SJSA1 (cell line): ENCODE measurements around the gene PON1. TPM values are rescaled to one million over a fixed set of nuclear protein-coding genes. Genes with fewer than 3 reads are reported as not detected.

ENCODE experiments used
- DNase-seq, 2 experiments: peaks; one replicate each; pipeline ENCODE4 v3.0.0-alpha.2; 2015 to 2020; ENCODE audit warnings: low spot score in 2 of 2, low read depth in 1 of 2
- H3K27ac ChIP-seq: fragments of 250-450 bp; sonication (Bioruptor Pico); 2 replicates; pipeline ENCODE4 v1.5.1; 2020; ENCODE audit warnings: mild to moderate bottlenecking, moderate library complexity
- H3K27me3 ChIP-seq: fragments of 250-450 bp; sonication (Bioruptor Pico); replicated peaks from 2 replicates; pipeline ENCODE4 v1.5.1; 2020; ENCODE audit warnings: mild to moderate bottlenecking, moderate library complexity
- H3K36me3 ChIP-seq: fragments of 250-450 bp; sonication (Bioruptor Pico); 2 replicates; pipeline ENCODE4 v1.5.1; 2020; ENCODE audit warnings: mild to moderate bottlenecking
- H3K4me1 ChIP-seq: fragments of 250-450 bp; sonication (Bioruptor Pico); replicated peaks from 2 replicates; pipeline ENCODE4 v1.6.1; 2021; ENCODE audit warnings: mild to moderate bottlenecking
- H3K4me3 ChIP-seq: fragments of 250-450 bp; sonication (Bioruptor Pico); 2 replicates; pipeline ENCODE4 v1.5.1; 2020; ENCODE audit warnings: mild to moderate bottlenecking
- H3K9me3 ChIP-seq: fragments of 250-450 bp; sonication (Bioruptor Pico); replicated peaks from 2 replicates; pipeline ENCODE4 v1.5.1; 2020; ENCODE audit warnings: mild to moderate bottlenecking
- total RNA-seq: library from RNA; depleted of rRNA; stranded (reverse); fragments of >200 nt; shearing (Covaris generic); gene quantifications from 2 replicates; pipeline ENCODE4 v1.2.3, GENCODE V29; 2014

The PON1 gene
- total RNA-seq, 1 experiment from 2014 or later, result not detected

DNA sequence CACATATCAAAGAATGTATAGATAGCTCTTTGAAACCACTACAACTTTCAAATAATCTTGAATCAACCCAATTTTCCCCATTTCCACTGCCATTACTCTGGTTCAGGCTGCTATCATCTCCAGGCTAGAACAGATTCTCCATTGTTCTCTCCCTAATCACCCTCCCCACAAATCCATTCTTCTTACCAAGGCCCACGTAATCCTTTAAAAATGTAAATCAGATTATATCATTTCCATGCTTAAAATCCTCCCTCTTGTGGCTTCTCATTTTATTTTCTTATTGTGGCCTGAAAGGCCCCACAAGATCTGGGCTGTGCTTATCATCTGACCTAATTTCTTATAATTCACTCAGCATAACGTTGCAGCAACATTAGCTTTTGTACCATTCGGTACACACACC lies 3.0 kb upstream of the PON1 start:
- Histone ChIP-seq H3K4me3 (no peak overlapping the region), H3K27me3 (no peaks in the 10 kb centered on the region), H3K27ac (no peak overlapping the region), H3K4me1 (no peaks in the 10 kb centered on the region), H3K9me3 (no peaks in the 10 kb centered on the region), H3K36me3 (no peaks in the 10 kb centered on the region)
- DNase-seq, result no peak

DNA sequence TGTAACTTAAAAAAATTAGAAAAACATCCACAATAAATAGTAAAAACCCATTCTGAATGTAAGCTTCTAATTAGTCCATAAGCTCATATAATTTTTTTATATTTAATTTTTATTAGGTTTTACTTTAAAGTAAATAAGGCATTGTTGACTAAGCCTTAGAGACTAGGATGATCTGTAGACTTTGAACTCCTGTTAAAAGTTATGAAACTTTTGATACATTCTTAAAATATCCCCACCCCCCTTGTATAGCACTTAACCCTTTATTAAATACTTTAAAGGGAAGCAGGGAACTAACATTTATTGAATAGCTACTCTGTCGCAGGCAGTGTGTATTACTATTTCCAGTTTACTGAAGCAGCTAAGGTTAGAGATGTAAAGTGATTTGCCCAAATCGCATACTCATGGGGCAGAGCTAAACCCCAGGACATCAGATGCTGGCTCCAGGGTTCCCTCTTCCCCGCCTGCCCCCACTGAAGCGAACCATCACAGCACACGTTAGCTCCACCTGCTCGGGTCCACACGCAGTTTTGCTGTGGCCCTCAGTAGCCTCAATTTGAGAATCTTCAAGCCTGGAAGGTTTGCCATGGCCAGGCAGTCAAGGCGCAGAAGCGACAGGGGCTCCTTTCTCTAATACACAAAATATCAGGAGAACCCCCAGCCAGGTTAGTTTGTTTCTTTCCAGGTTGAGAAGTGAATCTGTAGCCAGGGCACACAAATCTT lies 762 bp downstream of the PON1 start:
- H3K27me3 ChIP-seq, result no peaks in the 10 kb centered on the region
- H3K9me3 ChIP-seq, result no peaks in the 10 kb centered on the region
- H3K27ac ChIP-seq, result no peak overlapping the region
- DNase-seq, result no peak
- no peaks in the 10 kb centered on the region for H3K36me3 ChIP-seq
- no peaks in the 10 kb centered on the region for H3K4me1 ChIP-seq
- H3K4me3 ChIP-seq, result no peak overlapping the region

DNA sequence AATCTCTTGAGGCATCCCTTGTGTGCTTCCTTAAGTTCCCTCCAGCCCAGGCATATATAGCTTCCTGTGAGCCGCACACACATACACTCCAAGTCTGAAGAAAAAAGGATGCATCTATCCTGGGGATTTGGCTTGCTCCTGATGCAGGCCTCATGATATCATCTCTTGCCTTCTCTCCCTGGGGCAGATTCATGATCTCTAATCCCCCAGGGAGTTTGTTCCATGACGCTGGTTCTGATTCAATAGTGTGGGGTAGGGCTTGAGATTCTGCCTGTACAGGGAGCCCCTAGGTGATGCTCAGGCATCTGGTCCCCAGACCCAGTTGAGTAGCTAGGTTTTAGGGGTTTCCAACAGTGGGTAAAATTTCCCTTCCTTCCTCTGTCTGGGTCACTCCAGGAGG lies 1.5 kb downstream of the PON1 start:
- H3K27me3 ChIP-seq, result no peaks in the 10 kb centered on the region
- no peaks in the 10 kb centered on the region for H3K36me3 ChIP-seq
- no peak for DNase-seq
- H3K4me1 ChIP-seq, result no peaks in the 10 kb centered on the region
- no peaks in the 10 kb centered on the region for H3K9me3 ChIP-seq
- H3K4me3 ChIP-seq, result no peak overlapping the region
- H3K27ac ChIP-seq, result no peak overlapping the region

GRCh38 chr7:95322396-95322795 lies 1.9 kb downstream of the PON1 start:
- no peak overlapping the region for H3K4me3 ChIP-seq
- no peaks in the 10 kb centered on the region for H3K4me1 ChIP-seq
- no peaks in the 10 kb centered on the region for H3K27me3 ChIP-seq
- no peak overlapping the region for H3K27ac ChIP-seq
- no peaks in the 10 kb centered on the region for H3K36me3 ChIP-seq
- no peak for DNase-seq
- H3K9me3 ChIP-seq, result no peaks in the 10 kb centered on the region

GRCh38 chr7:95321720-95322119 lies 2.6 kb downstream of the PON1 start:
- peaks cover under 1% of the 10 kb centered on the region; the same call in 1 of the 2 replicates for H3K27me3 ChIP-seq

DNA sequence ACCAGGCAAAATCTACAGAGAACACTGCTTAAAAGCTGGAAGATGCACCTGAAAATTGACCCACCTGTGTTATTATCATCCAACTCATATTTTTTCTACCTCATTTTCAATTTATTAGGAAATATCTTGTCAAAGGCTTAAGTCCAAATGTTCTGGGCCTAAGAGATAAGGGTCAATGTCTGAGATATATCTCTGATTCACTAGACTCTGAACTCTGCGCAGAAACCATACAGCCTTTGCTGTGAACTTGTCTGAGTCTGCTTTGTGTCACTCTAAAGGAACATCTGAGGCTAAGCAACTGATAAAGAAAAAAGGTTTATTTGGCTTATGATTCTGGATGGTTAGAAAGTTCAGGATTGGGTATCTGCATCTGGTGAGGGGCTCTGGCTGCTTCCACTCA lies 3.7 kb downstream of the PON1 start:
- Histone ChIP-seq H3K36me3 (no peaks in the 10 kb centered on the region), H3K9me3 (no peaks in the 10 kb centered on the region), H3K4me1 (no peaks in the 10 kb centered on the region), H3K27ac (no peak overlapping the region), H3K4me3 (no peak overlapping the region), H3K27me3 (peaks cover 5% of the 10 kb centered on the region; the same call in 1 of the 2 replicates)
- no peak for DNase-seq

More at GRCh38 chr7:95321720-95322119, 2.6 kb downstream of the PON1 start:
- no peaks in the 10 kb centered on the region for H3K36me3 ChIP-seq
- no peak overlapping the region for H3K27ac ChIP-seq
- H3K4me1 ChIP-seq, result no peaks in the 10 kb centered on the region
- no peaks in the 10 kb centered on the region for H3K9me3 ChIP-seq
- H3K4me3 ChIP-seq, result no peak overlapping the region
- no peak for DNase-seq

- no peaks in the 10 kb centered on the region for H3K9me3 ChIP-seq
- peaks cover 5% of the 10 kb centered on the region; the same call in 1 of the 2 replicates for H3K27me3 ChIP-seq
- H3K4me1 ChIP-seq, result no peaks in the 10 kb centered on the region
- H3K27ac ChIP-seq, result no peak overlapping the region
- H3K4me3 ChIP-seq, result no peak overlapping the region
- DNase-seq, result no peak
- H3K36me3 ChIP-seq, result no peaks in the 10 kb centered on the region
These were observed 4.8 kb downstream of the PON1 start for GRCh38 chr7:95319570-95319969.

- Histone ChIP-seq H3K4me1 (no peaks in the 10 kb centered on the region), H3K36me3 (no peaks in the 10 kb centered on the region), H3K4me3 (no peak overlapping the region), H3K9me3 (no peaks in the 10 kb centered on the region), H3K27me3 (peaks cover 5% of the 10 kb centered on the region; the same call in 1 of the 2 replicates), H3K27ac (no peak overlapping the region)
- DNase-seq, result no peak
These were observed 5.7 kb downstream of the PON1 start for GRCh38 chr7:95318501-95319100.

DNA sequence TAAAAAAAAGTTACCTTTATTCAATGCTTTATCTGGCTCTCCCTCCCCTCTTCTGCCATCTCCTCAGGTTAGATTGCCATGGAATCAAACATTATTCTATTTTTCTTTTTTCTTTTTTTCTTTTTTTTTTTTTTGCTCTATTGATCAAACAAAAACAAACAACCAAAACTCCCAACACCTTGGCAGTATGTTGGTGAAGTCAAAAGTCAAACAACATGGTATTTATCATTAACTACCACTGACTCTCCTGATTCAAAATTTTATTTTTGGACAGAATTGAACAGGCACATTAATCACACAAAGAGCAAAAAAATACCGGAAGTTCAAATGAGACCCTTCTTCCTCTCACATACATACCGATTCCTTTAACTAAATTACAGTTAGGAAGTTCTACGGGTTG lies 6.4 kb downstream of the PON1 start:
- Histone ChIP-seq H3K4me3 (no peak overlapping the region), H3K36me3 (no peaks in the 10 kb centered on the region), H3K9me3 (no peaks in the 10 kb centered on the region), H3K4me1 (no peaks in the 10 kb centered on the region), H3K27ac (no peak overlapping the region), H3K27me3 (peaks cover 5% of the 10 kb centered on the region; the same call in 1 of the 2 replicates)
- no peak for DNase-seq

- Histone ChIP-seq H3K4me1 (no peaks in the 10 kb centered on the region), H3K4me3 (no peak overlapping the region), H3K36me3 (no peaks in the 10 kb centered on the region), H3K27me3 (peaks cover 5% of the 10 kb centered on the region; the same call in 1 of the 2 replicates), H3K27ac (no peak overlapping the region), H3K9me3 (no peaks in the 10 kb centered on the region)
- DNase-seq, result no peak
These were observed 6.8 kb downstream of the PON1 start for GRCh38 chr7:95317546-95317945.

- H3K4me1 ChIP-seq, result no peaks in the 10 kb centered on the region
- H3K27ac ChIP-seq, result no peak overlapping the region
- DNase-seq, result no peak
- no peaks in the 10 kb centered on the region for H3K36me3 ChIP-seq
- H3K27me3 ChIP-seq, result peaks cover 5% of the 10 kb centered on the region; the same call in 1 of the 2 replicates
- no peaks in the 10 kb centered on the region for H3K9me3 ChIP-seq
- H3K4me3 ChIP-seq, result no peak overlapping the region
These were observed 7.7 kb downstream of the PON1 start for GRCh38 chr7:95316588-95316987.

GRCh38 chr7:95312561-95312960 lies 11.8 kb downstream of the PON1 start:
- Histone ChIP-seq H3K4me3 (no peak overlapping the region), H3K36me3 (no peaks in the 10 kb centered on the region), H3K27me3 (peaks cover 5% of the 10 kb centered on the region; the same call in 1 of the 2 replicates), H3K4me1 (no peaks in the 10 kb centered on the region), H3K27ac (no peak overlapping the region), H3K9me3 (no peaks in the 10 kb centered on the region)
- no peak for DNase-seq

- H3K27ac ChIP-seq, result no peak overlapping the region
- peaks cover 1% of the 10 kb centered on the region; the same call in 1 of the 2 replicates for H3K27me3 ChIP-seq
- DNase-seq, result no peak
- no peaks in the 10 kb centered on the region for H3K36me3 ChIP-seq
- no peak overlapping the region for H3K4me3 ChIP-seq
- H3K4me1 ChIP-seq, result no peaks in the 10 kb centered on the region
- H3K9me3 ChIP-seq, result no peaks in the 10 kb centered on the region
These were observed 12.9 kb downstream of the PON1 start for GRCh38 chr7:95311389-95311788.

GRCh38 chr7:95309951-95310350 lies 14.4 kb downstream of the PON1 start:
- no peak for DNase-seq
- H3K4me1 ChIP-seq, result no peaks in the 10 kb centered on the region
- no peak overlapping the region for H3K27ac ChIP-seq
- no peaks in the 10 kb centered on the region; the same call in 1 of the 2 replicates for H3K27me3 ChIP-seq
- no peaks in the 10 kb centered on the region for H3K9me3 ChIP-seq
- no peaks in the 10 kb centered on the region for H3K36me3 ChIP-seq
- H3K4me3 ChIP-seq, result no peak overlapping the region
